Measurements from ENCODE around the gene RGS7.
"Not testable (repeated sequence)": the region's sequence is repeated elsewhere in the genome, so short reads cannot be mapped to it uniquely, and the experiment has no call there.

GRCh38 chr1:241089066-241089465 is 267.9 kb downstream of the RGS7 start:
- TF ChIP-seq POLR2A, EP300 (IDR thresholded peaks at IDR 0.05): not testable (repeated sequence)

Measured in gastroesophageal sphincter (tissue), 2 donors.